ENCODE data around the gene RMRP.

DNA sequence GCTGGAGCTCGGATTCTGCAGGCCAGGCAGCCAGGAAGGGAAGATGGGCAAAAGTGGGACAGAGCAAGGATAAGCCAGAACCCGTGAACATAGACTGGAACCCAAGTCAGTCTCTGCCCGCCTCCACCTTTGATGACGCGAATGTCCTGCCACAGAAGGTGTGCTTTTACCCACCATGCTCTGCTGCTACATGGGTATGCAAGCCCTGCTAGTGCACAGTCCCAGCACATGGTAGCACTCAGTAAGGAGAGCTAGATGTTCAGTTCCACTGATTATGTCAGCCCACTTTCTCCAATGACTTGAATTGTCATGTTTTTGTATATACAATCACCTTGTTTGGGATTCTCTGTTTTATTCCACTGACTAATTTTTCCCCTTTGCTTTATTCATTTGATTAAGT, 28.2 kb downstream of the RMRP start:
- TF ChIP-seq POLR2A (IDR thresholded peaks at IDR 0.05) (no peak), EP300 (IDR thresholded peaks at IDR 0.05) (no peak)
- TF ChIP-seq, protein P1, sequence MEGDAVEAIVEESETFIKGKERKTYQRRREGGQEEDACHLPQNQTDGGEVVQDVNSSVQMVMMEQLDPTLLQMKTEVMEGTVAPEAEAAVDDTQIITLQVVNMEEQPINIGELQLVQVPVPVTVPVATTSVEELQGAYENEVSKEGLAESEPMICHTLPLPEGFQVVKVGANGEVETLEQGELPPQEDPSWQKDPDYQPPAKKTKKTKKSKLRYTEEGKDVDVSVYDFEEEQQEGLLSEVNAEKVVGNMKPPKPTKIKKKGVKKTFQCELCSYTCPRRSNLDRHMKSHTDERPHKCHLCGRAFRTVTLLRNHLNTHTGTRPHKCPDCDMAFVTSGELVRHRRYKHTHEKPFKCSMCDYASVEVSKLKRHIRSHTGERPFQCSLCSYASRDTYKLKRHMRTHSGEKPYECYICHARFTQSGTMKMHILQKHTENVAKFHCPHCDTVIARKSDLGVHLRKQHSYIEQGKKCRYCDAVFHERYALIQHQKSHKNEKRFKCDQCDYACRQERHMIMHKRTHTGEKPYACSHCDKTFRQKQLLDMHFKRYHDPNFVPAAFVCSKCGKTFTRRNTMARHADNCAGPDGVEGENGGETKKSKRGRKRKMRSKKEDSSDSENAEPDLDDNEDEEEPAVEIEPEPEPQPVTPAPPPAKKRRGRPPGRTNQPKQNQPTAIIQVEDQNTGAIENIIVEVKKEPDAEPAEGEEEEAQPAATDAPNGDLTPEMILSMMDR (IDR thresholded peaks at IDR 0.05), result no peak

Data from suprapubic skin (tissue), 3 donors.